GM18951 (cell line): Measurements from ENCODE around the gene KRTAP24-1.

Source experiments
- POLR2A ChIP-seq: IDR thresholded peaks from 4 replicates; pipeline ENCODE4 v1.6.1; 2011; ENCODE audit warnings: mild to moderate bottlenecking; ENCODE audit not compliant: insufficient read length, insufficient read depth; ENCODE audit errors: extremely low read depth
- in situ Hi-C: fragments of 300-500 bp; cut with MboI; formaldehyde crosslinking; loops from one replicate; pipeline ENCODE4 v1.12.0; 2022; ENCODE audit warnings: low sequenced_read_pairs, mixed read lengths, inconsistent platforms; ENCODE audit not compliant: unreplicated experiment

Gene KRTAP24-1, protein sequence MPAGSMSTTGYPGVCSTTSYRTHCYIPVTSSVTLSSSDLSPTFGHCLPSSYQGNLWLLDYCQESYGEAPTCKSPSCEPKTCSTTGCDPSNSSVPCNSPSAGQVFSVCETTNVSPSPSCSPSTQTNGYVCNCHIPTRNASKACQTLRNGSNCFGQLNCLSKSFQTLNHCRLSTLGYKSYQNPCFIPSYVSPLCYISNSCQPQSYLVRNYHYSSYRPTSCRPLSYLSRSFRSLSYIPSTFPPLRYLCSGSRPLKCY

DNA sequence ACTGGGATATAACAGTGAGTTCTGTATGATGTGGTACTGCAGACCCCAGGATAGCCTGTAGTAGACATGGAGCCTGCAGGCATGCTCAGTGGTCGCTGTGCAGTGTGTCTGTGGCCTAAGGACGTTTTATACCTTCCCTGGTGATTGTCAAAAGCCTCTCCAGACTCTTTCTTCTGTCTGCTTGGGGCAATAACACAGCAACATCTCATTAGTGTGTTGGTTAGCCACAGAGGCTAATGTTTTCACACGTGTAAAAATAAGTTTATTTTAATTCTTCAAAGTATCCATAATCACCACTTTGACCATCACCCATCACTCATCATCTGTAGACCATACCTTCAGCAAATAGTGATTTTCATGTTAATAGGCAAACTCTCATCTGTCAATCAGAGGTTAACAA, at the start of gene KRTAP24-1:
Gene KRTAP24-1 (minus strand): TSS at position 101 of the 400 bp plus-strand sequence. CDS start 18 bp downstream, at position 83.
- in situ Hi-C loops, result no loop called here
- no peak for TF ChIP-seq POLR2A

DNA sequence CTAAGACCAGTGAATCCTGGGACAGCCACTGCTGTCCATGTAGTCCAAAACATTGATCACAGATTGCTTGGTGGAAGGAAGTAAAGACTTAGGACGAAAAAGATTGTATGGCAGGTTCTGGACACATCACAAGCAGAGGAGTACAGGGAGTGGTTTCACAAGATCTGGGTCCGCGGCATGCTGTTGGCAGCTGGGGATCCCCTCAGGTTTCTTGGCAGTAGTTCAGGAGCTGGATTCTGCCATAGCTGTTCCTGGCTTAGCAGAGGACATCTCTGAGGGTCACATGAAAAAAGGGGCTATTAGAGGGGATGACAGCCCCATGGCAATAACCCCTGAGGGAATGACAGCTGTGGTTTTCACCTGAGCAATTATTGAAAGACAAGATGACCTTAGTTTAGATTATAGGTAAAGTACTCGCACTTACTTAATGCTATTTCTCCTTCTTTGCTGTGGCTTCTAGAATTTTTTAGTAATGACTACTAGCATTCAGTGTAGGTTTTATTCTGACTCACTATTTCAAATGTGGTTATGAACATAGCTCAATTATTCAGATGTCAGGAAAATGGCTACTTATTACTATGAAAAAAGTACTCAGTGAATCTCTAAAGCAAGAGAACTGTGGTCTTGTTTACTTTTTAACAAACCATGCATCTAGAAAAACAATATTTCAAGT, 46.6 kb upstream of the KRTAP24-1 start:
- in situ Hi-C loops, result no loop called here
- no peak for TF ChIP-seq POLR2A

DNA sequence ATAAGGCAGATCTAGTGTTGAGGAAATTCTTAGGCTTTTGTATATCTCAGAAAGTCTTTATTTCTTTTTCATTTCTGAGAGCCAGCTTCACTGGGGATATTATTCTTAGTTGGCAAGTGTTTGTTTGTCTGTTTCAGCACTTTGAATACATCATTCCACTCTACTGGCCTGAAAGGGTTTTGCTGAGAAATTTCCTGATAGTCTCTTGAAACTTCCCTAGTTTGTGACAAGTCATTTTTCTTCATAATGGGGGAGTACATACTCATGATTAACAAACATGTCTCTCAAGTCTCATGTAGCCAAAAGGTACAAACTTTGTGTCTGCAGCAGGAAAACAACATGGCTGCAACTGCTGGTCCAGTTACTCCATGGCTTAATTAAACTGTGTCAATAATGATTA, 43.6 kb upstream of the KRTAP24-1 start:
- in situ Hi-C loops, result no loop called here
- no peak for TF ChIP-seq POLR2A

DNA sequence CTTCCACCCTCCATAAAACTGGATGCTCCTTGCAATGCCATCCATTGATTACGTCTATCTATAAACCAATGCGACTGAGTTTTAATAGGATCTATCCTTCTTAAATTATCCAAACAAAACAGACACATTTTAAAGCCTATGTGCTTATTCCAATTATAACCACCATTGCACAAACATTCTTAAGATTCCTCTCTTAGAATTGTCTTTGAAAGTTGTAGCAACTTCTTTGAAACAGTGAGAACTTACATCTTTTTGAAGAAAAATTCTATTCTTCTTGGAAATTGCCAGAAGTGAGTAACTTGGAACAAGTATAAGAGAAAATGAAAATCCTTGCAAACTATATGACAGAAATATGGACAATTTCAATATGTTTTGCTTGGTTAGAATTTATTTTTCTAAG, 37.5 kb upstream of the KRTAP24-1 start, which contains the start of gene KRTAP26-1:
Gene KRTAP26-1 (minus strand): TSS at position 101 of the 400 bp plus-strand sequence. CDS start 280 bp downstream, outside the sequence.
- no peak for TF ChIP-seq POLR2A
- in situ Hi-C loops, result no loop called here

DNA sequence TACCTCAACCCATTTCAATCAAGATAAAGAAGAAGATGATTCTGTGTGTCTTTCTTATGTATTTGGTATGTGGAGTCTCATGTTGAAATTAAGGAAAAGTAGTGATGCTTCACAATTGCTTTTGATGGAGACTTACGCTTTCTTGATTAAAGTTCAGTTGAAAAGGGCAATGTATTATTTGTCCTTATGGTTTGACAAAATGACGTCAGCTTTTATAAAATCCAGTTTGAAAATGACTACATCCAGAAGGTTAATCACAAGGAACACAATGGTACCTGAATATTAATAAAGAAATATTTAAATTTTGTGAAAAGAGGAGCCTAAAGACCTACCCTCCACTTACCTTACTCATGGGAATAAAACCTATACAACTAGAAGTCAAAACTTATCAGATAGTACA, 33.0 kb upstream of the KRTAP24-1 start:
- TF ChIP-seq POLR2A, result no peak
- in situ Hi-C loops, result no loop called here

DNA sequence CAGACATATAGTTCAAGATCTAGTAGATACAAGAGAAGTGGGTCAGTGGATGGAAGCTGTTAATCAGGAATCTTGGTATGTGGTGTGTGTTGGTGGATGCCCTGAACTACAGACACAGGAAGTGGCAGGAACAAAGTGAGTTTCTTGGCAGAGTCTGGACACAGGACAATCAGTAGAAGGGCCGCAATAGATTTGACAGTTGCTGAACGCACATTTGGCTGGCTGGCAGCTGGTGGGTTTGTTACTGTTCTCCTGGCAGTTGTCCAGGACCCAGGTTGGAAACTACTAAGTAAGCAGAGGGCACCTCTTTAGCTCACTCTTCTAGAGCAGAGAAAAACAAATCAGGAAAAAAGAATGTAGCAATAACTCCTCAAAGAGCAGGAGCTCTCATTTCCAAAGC, 24.1 kb upstream of the KRTAP24-1 start:
- TF ChIP-seq POLR2A, result no peak
- in situ Hi-C loops, result no loop called here

DNA sequence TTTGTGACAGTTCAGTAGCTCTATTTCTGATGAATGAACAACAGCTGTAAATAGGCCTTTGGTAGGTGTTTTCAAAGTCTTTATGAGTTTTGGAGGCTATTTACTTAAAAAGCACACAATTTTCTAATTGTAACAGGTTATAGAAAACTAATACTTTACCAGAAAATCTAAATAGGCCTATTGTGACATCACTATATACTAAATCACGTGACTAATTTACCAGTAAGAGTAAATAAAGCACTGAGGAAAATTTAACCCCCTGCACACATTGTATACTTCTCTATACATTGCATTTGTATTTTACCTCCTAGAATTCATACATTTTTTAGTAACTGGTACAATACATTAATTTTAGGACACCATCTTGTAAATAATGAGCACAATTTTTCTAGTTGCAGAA, 22.4 kb upstream of the KRTAP24-1 start:
- no peak for TF ChIP-seq POLR2A
- in situ Hi-C loops, result no loop called here

DNA sequence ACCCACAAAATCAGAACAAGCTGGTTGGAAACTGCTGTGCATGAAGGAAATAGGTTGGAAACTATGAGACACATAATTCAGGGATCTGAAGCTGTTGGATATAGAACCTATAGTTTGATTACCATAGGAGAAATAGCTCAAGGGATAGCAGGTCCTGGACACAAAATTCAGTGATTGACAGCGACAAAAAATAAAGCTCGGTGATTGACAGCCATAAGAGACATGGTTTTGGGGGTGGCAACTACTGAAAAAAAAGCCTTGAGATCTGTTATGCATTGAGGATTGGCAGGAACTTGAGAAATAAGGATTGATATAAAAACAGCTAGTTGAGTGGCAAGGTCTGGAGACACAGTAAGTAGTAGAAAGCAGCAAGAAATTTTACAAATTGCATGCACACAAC, 6.5 kb upstream of the KRTAP24-1 start, which contains the start of gene KRTAP25-1:
Gene KRTAP25-1 (minus strand): TSS at position 300 of the 400 bp plus-strand sequence. CDS start 24 bp downstream, at position 276.
- in situ Hi-C loops, result no loop called here
- no peak for TF ChIP-seq POLR2A

DNA sequence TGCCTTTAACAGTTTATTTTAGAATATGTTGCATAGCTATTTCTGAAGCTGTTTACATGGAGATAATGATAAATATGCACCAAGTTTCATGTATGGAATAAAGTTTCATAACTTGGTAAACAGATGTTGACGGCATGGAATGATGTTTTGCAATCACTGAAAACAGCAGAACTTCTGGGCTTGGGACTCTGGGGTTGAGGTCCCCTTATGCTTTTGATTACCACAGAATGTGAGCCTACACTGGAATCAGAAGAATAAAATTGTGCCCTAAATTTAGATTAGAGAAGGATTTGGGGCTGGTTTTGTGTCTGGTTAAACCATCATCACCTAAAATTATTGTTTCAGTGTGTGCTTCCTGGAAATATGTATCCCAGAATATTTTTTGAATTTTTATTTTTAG, 11.1 kb downstream of the KRTAP24-1 start:
- in situ Hi-C loops, result no loop called here
- no peak for TF ChIP-seq POLR2A

DNA sequence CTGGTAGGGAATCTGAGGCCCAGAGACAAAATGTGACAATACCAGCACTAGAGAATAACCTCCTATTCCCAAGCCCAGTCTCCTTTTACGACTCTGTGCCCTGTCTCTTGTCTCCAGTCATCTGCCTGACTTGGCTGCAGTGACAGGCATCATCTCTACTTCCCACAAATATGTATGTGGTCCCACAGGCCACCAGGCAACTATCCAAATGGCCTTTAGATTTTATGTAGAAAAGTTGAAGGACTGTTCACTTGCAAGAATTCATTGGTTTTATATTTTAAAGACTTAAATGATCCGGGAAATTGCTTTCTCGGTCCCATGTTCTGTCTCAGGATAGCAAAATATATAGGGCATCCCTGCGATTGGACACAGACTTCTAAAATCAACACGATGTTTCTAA, 11.6 kb downstream of the KRTAP24-1 start:
- no peak for TF ChIP-seq POLR2A
- in situ Hi-C loops, result no loop called here

DNA sequence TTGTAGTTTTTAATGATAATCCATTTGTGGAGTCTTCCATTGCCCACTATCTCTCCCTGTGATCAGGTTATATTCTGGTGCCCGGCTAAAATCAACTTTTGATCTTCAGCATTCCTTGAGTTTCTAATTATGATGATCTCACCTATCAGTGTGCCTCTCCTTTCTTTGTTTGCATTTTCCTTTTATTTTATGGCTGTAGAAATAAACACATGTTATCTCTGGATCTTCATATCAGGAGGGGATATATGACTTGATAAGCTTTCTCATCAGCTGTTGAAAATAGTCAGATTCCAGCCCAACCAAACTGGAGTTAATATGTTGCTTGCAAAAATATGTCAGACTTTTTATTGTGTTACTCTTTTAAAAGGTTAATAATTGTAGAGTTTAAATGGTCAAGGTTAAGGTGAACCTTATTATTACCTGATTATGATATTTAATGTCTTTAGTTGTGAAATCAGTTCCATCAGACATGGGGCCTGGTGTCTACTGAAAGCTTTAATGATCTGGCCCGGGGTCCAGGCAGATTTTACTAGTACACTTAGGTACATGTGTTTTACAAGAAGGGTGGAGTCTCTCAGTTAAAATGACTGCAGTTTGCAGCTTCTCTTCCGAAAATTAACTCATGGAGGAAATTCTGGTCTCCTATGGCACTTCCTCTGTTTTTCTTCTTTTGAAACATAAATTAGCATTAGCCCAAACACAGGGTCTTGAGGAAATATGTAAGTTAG, 12.8 kb downstream of the KRTAP24-1 start:
- in situ Hi-C loops, result no loop called here
- no peak for TF ChIP-seq POLR2A

DNA sequence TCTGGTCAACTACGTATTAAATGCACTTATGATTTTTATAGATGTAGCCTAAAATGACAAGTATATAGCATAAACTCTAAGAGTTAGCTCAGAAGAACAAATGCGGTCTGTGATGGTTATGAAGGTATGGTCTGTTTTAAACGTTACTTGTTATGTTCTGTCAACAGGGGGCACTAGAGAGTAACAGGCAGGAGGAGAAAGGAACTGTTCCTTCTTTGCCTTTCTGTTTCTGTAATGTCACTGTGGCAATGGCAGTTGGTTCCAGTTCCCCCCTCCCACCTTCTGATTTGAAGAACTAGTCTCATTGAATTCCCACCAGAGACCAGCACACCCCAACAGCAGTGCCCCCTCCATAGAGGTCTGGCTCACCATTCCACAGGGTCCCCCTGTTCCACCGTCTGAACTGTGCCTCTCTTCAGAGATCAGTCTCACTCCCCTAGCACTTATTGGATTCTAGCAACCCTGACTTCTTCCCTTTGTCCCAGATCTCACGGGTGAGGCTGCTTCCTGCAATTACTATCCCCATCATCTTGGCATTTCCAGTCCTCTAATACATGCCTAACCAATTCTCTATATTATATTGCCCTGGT, 14.0 kb downstream of the KRTAP24-1 start:
- in situ Hi-C loops, result no loop called here

DNA sequence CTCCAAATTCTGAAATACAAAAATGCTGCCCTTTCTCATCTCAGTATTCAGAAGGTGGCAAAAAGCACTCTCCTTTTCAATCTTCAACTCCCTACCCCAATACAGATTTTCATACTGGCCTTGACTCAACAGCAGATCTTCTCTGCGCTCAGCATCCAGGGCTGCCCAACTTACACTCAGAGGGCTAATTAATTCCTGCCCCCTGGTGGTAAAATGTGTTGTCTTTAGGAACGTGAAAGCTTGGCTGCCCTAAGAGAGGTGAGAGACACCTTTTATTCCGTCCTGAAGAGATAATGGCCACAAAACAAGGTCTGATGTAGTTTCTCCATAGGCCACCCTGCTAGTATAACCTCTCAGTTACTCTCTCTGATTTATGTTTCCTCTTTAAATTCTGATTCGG, 25.0 kb downstream of the KRTAP24-1 start:
- no peak for TF ChIP-seq POLR2A
- in situ Hi-C loops, result no loop called here

More for the DNA sequence above, 14.0 kb downstream of the KRTAP24-1 start:
- no peak for TF ChIP-seq POLR2A
